OCI-LY1 (cell line): ENCODE measurements around the gene LCN1.

ENCODE experiments used
- CTCF ChIP-seq: fragments of 200-600 bp; sonication (generic), shearing (Covaris generic); IDR thresholded peaks from 2 replicates; pipeline ENCODE4 v1.5.1; 2017; ENCODE audit warnings: mild to moderate bottlenecking, antibody characterized with exemption, low read length, moderate library complexity, mixed read lengths
- EZH2 ChIP-seq: fragments of 200-600 bp; sonication (generic), shearing (Covaris generic); IDR thresholded peaks from 2 replicates; pipeline ENCODE4 v1.8.0; 2017; ENCODE audit warnings: borderline replicate concordance, mixed run types, mild to moderate bottlenecking, antibody characterized with exemption, low read length, moderate library complexity, mixed read lengths

- TF ChIP-seq CTCF (no peak), EZH2 (no peak)
Measured at GRCh38 chr9:135513351-135513846, 7.8 kb upstream of the LCN1 start.
